CD14-positive monocyte (primary cell): ENCODE data around the gene PDE8A. TPM values are rescaled to one million over a fixed set of nuclear protein-coding genes. Genes with fewer than 3 reads are reported as not detected.
"Not testable (repeated sequence)": the region's sequence is repeated elsewhere in the genome, so short reads cannot be mapped to it uniquely, and the experiment has no call there.

Experiments used
- DNase-seq, 3 donors: peaks; one replicate each; pipeline ENCODE4 v3.0.0-alpha.2; 2011 to 2022
- H2AFZ ChIP-seq: 2 replicates; pipeline ENCODE4 v1.6.0; 2012; ENCODE audit warnings: mild to moderate bottlenecking, low read depth, low read length, inconsistent platforms; ENCODE audit not compliant: insufficient read depth, poor library complexity, severe bottlenecking
- H3K27ac ChIP-seq, 2 donors: 1 replicate in 1 of 2; 2 replicates in 1 of 2; pipeline ENCODE4 v1.5.1; 2012 to 2013; ENCODE audit warnings: low read length in 2 of 2, control low read depth in 1 of 2, inconsistent platforms in 1 of 2, low read depth in 1 of 2, mild to moderate bottlenecking in 1 of 2
- H3K27me3 ChIP-seq, 2 donors: one replicate each; pipeline versions ENCODE4 v1.6.0 to v1.6.1; 2011 to 2013; ENCODE audit warnings: low read length in 2 of 2; ENCODE audit not compliant: control insufficient read depth in 2 of 2, insufficient read depth in 2 of 2
- H3K36me3 ChIP-seq, 2 donors: replicated peaks in 1 of 2; 1 replicate in 1 of 2; 2 replicates in 1 of 2; pipeline versions ENCODE4 v1.5.1 to v1.6.1; 2012 to 2013; ENCODE audit warnings: low read length in 2 of 2, control low read depth in 1 of 2, inconsistent platforms in 1 of 2, mild to moderate bottlenecking in 1 of 2; ENCODE audit not compliant: insufficient read depth in 2 of 2, control insufficient read depth in 1 of 2
- H3K4me1 ChIP-seq, 2 donors: 1 replicate in 1 of 2; 2 replicates in 1 of 2; pipeline versions ENCODE4 v1.5.1 to v1.6.1; 2012 to 2013; ENCODE audit warnings: low read length in 2 of 2, control low read depth in 1 of 2, inconsistent platforms in 1 of 2, mild to moderate bottlenecking in 1 of 2, moderate library complexity in 1 of 2; ENCODE audit not compliant: insufficient read depth in 2 of 2, control insufficient read depth in 1 of 2
- H3K4me2 ChIP-seq: replicated peaks from 2 replicates; pipeline ENCODE3; 2012; ENCODE audit warnings: low read length, moderate library complexity, mild to moderate bottlenecking; ENCODE audit not compliant: poor library complexity, severe bottlenecking; ENCODE audit errors: extremely low read depth
- H3K4me3 ChIP-seq, 3 experiments: fragments of 200-600 bp in 1 of 3; sonication (generic) in 1 of 3; replicated peaks in 1 of 3; 1 replicate in 2 of 3; 2 replicates in 1 of 3; pipeline ENCODE4 v1.5.1; 2011 to 2013; ENCODE audit warnings: low read length in 3 of 3, mild to moderate bottlenecking in 3 of 3, control low read depth in 2 of 3, low read depth in 2 of 3, inconsistent platforms in 1 of 3, moderate library complexity in 1 of 3
- H3K79me2 ChIP-seq: 2 replicates; pipeline ENCODE4 v1.6.0; 2012; ENCODE audit warnings: mild to moderate bottlenecking, control low read depth, inconsistent platforms, low read length, moderate library complexity; ENCODE audit not compliant: insufficient read depth
- H3K9ac ChIP-seq: 2 replicates; pipeline ENCODE4 v1.6.0; 2017; ENCODE audit warnings: low read length, mild to moderate bottlenecking; ENCODE audit not compliant: insufficient read depth, poor library complexity, severe bottlenecking
- H3K9me3 ChIP-seq, 2 donors: replicated peaks in 1 of 2; 1 replicate in 1 of 2; 2 replicates in 1 of 2; pipeline versions ENCODE4 v1.5.1 to v1.6.1; 2012 to 2013; ENCODE audit warnings: low read length in 2 of 2, control low read depth in 1 of 2; ENCODE audit not compliant: control insufficient read depth in 1 of 2, insufficient read depth in 1 of 2
- H4K20me1 ChIP-seq: 2 replicates; pipeline ENCODE4 v1.6.0; 2012; ENCODE audit warnings: mild to moderate bottlenecking, low read length, control low read depth, moderate library complexity; ENCODE audit not compliant: insufficient read depth
- H3K27ac Mint-ChIP-seq, 7 donors: one replicate each; pipeline ENCODE4 v1.8.0; 2020; ENCODE audit warnings: mild to moderate bottlenecking in 7 of 7, mixed read lengths in 7 of 7, moderate library complexity in 6 of 7, inconsistent platforms in 2 of 7
- H3K27me3 Mint-ChIP-seq, 3 donors: one replicate each; pipeline ENCODE4 v1.8.0; 2021 to 2022; ENCODE audit warnings: low read depth in 3 of 3, mild to moderate bottlenecking in 3 of 3, mixed read lengths in 3 of 3, moderate library complexity in 3 of 3, inconsistent platforms in 1 of 3
- H3K36me3 Mint-ChIP-seq, 2 donors: one replicate each; pipeline ENCODE4 v1.8.0; 2020; ENCODE audit warnings: mixed read lengths in 2 of 2, inconsistent platforms in 1 of 2, mild to moderate bottlenecking in 1 of 2
- H3K4me1 Mint-ChIP-seq: one replicate; pipeline ENCODE4 v1.8.0; 2020; ENCODE audit warnings: mild to moderate bottlenecking, mixed read lengths
- H3K4me3 Mint-ChIP-seq, 2 donors: one replicate each; pipeline ENCODE4 v1.8.0; 2020; ENCODE audit warnings: mild to moderate bottlenecking in 2 of 2, mixed read lengths in 2 of 2, moderate library complexity in 1 of 2
- H3K9me3 Mint-ChIP-seq, 7 donors: one replicate each; pipeline ENCODE4 v1.8.0; 2020 to 2022; ENCODE audit warnings: mixed read lengths in 7 of 7, mild to moderate bottlenecking in 6 of 7, moderate library complexity in 6 of 7, inconsistent platforms in 2 of 7
- WGBS: methylation state at CpG from one replicate; pipeline ENCODE4 v1.1.5; 2013; ENCODE audit warnings: missing lambda C conversion rate; ENCODE audit not compliant: insufficient coverage; 5-methylcytosine and 5-hydroxymethylcytosine counted together
- intact Hi-C, 2 donors: fragments of 100-400 bp; cut with micrococcal nuclease; formaldehyde crosslinking; loops; one replicate each; pipeline versions ENCODE4 v1.15.0 to v1.15.1; 2023
- polyA plus RNA-seq, 3 donors: library from polyadenylated mRNA; depleted of rRNA in 1 of 3; unstranded in 2 of 3; stranded (reverse) in 1 of 3; fragments of 300-500 nt in 2 of 3; fragments of >200 nt in 1 of 3; fragmentation: Illumina TruSeq in 2 of 3; gene quantifications; 1 replicate in 2 of 3; 2 replicates in 1 of 3; pipeline ENCODE4 v1.2.3, GENCODE V29; 2012 to 2021
- small RNA-seq: library from RNA; depleted of rRNA; stranded (forward); fragments of <200 nt; gene quantifications from one replicate; pipeline ENCODE3, GENCODE V24; 2012; ENCODE audit warnings: low read depth; ENCODE audit not compliant: insufficient read length

The PDE8A gene
- polyA plus RNA-seq, 3 donors, result 2.8 to 33.4 (median 4.9) TPM

DNA sequence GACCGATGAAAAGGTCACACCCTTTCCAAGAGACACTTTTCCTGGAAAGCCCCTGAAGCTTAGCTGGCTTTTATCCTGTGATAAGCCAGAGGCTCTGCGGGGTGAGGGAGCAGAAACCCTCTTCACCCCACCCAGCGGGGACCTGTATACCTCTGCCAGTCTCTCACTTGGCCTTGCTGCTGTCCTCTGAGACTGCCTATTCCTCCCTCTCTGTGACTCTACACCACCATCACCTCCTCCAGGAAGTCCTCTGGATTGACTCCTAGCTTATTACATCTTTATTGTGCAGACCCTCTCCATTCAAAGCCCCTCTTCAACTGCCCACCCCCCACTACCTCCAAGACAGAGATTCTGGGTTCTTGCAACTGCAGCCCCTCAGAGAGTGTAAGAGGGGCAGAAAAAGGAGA lies 206.5 kb downstream of the PDE8A start:
- H3K27me3 ChIP-seq, H3K36me3 ChIP-seq, H4K20me1 ChIP-seq, H3K4me1 Mint-ChIP-seq, H3K27ac Mint-ChIP-seq, DNase-seq, H3K79me2 ChIP-seq, H3K4me1 ChIP-seq, H3K9ac ChIP-seq, H3K4me3 Mint-ChIP-seq, intact Hi-C loops, H2AFZ ChIP-seq, H3K9me3 ChIP-seq, H3K36me3 Mint-ChIP-seq, H3K27ac ChIP-seq, H3K27me3 Mint-ChIP-seq, H3K4me2 ChIP-seq, H3K9me3 Mint-ChIP-seq, H3K4me3 ChIP-seq: not testable (repeated sequence)
- WGBS, result no CpG with 5 or more reads among the region's 3 CpGs

Small RNAs within 50 kb of the gene (small RNA-seq; reads per million reads assigned to genes)
- gene AC044860.2, result not detected
- gene RNU6-339P, result not detected
- not detected for gene RNU6-796P

Other genes with a start within 250 kb of the PDE8A start
- gene ZNF592, start 233.3 kb upstream of the PDE8A start, polyA plus RNA-seq, result 10 to 100 TPM in 1 of 3 donors, 1 to 10 TPM in 2; 2.8 to 43.6 (median 5.0) TPM
- under 1 TPM in 2 of 3 donors, not detected in 1; 0.02 to 0.12 TPM for gene ALPK3, start 164.5 kb upstream of the PDE8A start, polyA plus RNA-seq
- gene SLC28A1, start 97.2 kb upstream of the PDE8A start, polyA plus RNA-seq, result not detected